Ascending aorta (tissue), 2 donors: ENCODE data around the gene RICTOR. TPM values are rescaled to one million over a fixed set of nuclear protein-coding genes. Genes with fewer than 3 reads are reported as not detected.

ENCODE experiments used
- DNase-seq, 2 donors: peaks; one replicate each; pipeline ENCODE4 v3.0.0-alpha.2; 2019; ENCODE audit warnings: low spot score in 2 of 2
- H3K27ac ChIP-seq, 2 donors: fragments of 200-600 bp; sonication (generic); one replicate each; pipeline ENCODE4 v1.5.1; 2016 to 2017; ENCODE audit warnings: mild to moderate bottlenecking in 1 of 2
- H3K27me3 ChIP-seq: fragments of 200-600 bp; sonication (generic); one replicate; pipeline ENCODE4 v1.5.1; 2017
- H3K36me3 ChIP-seq, 2 donors: fragments of 200-600 bp; sonication (generic); one replicate each; pipeline ENCODE4 v1.5.1; 2016
- H3K4me1 ChIP-seq, 2 donors: fragments of 200-600 bp; sonication (generic); one replicate each; pipeline ENCODE4 v1.5.1; 2016 to 2017; ENCODE audit warnings: mild to moderate bottlenecking in 1 of 2
- H3K4me3 ChIP-seq, 2 donors: fragments of 200-600 bp; sonication (generic); one replicate each; pipeline ENCODE4 v1.5.1; 2016 to 2017; ENCODE audit warnings: mild to moderate bottlenecking in 1 of 2
- H3K9me3 ChIP-seq, 2 donors: fragments of 200-600 bp; sonication (generic); one replicate each; pipeline ENCODE4 v1.5.1; 2016
- intact Hi-C: fragments of 100-400 bp; cut with DNase I; formaldehyde crosslinking; loops from one replicate; pipeline ENCODE4 v1.15.1; 2023
- total RNA-seq: library from RNA; depleted of rRNA; stranded (reverse); fragments of >200 nt; gene quantifications from one replicate; pipeline ENCODE4 v1.1.0, GENCODE V29; 2016
- TF ChIP-seq, protein P1 (sequence below), 3 experiments: fragments of 200-600 bp in 2 of 3; fragments of 450-650 bp in 1 of 3; sonication (generic) in 2 of 3; IDR thresholded peaks; one replicate each; pipeline ENCODE4 v1.5.1; 2016 to 2019; ENCODE audit warnings: antibody characterized with exemption in 3 of 3, mild to moderate bottlenecking in 1 of 3, moderate library complexity in 1 of 3

The RICTOR gene
- total RNA-seq, 1 donor from 2014 or later = 12.1 TPM

DNA sequence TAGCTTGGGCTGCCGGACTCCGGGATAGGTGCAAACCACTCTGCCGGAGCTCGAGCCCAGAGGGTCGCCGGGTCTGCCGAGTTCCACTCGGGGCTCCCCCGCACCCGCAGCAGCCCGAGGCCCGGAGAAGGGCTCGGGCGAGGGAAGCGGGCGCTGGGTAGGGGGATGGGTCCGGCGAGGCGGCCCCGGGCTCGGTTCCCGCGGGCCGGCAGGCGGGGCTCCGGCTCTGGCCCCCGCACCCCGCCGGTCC, 507 bp downstream of the RICTOR start:
- peak overlapping the region; percentile 89 to 90 for H3K4me3 ChIP-seq
- H3K4me1 ChIP-seq = peaks cover 0 to 20% of the 10 kb centered on the region in 2 donors
- peak overlapping the region; percentile 97 to 99 for H3K27ac ChIP-seq
- TF ChIP-seq, protein P1, sequence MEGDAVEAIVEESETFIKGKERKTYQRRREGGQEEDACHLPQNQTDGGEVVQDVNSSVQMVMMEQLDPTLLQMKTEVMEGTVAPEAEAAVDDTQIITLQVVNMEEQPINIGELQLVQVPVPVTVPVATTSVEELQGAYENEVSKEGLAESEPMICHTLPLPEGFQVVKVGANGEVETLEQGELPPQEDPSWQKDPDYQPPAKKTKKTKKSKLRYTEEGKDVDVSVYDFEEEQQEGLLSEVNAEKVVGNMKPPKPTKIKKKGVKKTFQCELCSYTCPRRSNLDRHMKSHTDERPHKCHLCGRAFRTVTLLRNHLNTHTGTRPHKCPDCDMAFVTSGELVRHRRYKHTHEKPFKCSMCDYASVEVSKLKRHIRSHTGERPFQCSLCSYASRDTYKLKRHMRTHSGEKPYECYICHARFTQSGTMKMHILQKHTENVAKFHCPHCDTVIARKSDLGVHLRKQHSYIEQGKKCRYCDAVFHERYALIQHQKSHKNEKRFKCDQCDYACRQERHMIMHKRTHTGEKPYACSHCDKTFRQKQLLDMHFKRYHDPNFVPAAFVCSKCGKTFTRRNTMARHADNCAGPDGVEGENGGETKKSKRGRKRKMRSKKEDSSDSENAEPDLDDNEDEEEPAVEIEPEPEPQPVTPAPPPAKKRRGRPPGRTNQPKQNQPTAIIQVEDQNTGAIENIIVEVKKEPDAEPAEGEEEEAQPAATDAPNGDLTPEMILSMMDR (IDR thresholded peaks at IDR 0.05) = no peak
- DNase-seq = peak in 1 of 2 donors; percentile 65
- no peaks in the 10 kb centered on the region for H3K27me3 ChIP-seq
- peaks cover 0 to 3% of the 10 kb centered on the region in 2 donors for H3K36me3 ChIP-seq
- H3K9me3 ChIP-seq = no peaks in the 10 kb centered on the region
- intact Hi-C loops = loop anchor here (2.0 to 10.0 kb wide), 4 partner anchors 55 to 519 kb away; partner anchors contain the start of gene LIFR

DNA sequence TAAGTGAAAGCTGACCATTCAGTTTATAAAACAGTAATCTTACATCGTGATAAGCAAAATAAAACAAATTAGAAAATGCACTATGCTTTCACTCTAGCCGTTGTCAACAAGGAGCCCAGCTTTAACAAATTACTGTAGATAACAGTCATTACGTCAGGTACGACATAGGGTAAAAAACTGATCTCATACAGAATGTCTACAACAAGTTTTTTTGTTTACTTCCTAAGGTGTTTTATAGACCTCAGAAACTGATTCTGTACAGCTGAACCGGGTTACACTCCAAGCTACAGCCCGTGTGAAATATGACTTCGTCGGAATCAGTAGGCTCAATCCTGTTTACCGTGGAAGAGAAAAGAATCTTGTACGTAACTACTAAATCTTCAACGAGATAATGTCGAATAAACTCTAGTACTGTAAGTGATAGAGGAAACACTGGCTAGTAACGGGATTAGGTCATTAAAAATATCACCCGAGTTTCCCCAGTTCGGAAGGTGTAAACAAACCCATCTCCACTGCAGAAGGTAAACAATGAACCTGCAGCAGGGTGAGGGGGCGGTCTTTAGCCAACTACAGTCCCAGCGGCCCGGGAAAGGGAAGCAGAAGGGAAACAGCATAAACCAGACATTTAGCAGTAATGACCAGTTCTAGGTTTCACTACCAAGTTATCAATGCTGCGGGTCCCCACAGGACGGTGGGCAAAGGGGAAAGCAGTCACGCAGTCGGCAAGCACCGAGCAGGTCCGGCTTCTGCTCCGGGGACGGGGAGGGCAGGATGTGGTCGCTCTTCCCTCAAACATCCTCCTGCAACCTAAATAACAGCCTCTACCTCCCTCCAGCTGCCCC, 1.1 kb downstream of the RICTOR start:
- peaks cover 0 to 20% of the 10 kb centered on the region in 2 donors for H3K4me1 ChIP-seq
- DNase-seq = peak in 1 of 2 donors; percentile 65

DNA sequence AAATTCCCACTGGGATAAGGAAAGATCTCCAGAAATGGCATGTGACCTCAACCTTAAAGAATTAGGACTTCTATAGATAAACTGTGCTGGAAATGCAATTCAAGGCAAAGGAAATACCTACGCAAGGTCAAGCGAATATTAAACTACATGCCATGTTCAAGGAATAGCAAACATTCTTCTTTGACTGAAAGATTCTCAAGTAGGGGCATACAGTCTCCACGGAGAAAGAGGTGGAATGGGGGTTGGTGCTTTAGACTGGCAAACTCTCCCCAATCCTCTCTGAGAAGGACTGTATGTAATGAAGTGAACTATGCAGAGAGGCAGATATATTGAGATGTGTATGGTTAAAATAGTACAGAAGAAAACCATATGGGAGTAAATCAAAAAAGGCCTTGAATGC, 6.1 kb downstream of the RICTOR start:
- TF ChIP-seq, protein P1 (IDR thresholded peaks at IDR 0.05) = no peak
- Histone ChIP-seq H3K27ac (no peak overlapping the region), H3K9me3 (no peaks in the 10 kb centered on the region), H3K4me3 (no peak overlapping the region), H3K4me1 (peaks cover 0 to 21% of the 10 kb centered on the region in 2 donors), H3K36me3 (peaks cover 10 to 14% of the 10 kb centered on the region in 2 donors), H3K27me3 (no peaks in the 10 kb centered on the region)
- no peak for DNase-seq
- intact Hi-C loops = no loop called here

More for the DNA sequence above, 1.1 kb downstream of the RICTOR start:
- Histone ChIP-seq H3K4me3 (peak overlapping the region; percentile 89 to 90), H3K36me3 (peaks cover 0 to 3% of the 10 kb centered on the region in 2 donors), H3K27ac (peak overlapping the region; percentile 97 to 99), H3K9me3 (no peaks in the 10 kb centered on the region), H3K27me3 (no peaks in the 10 kb centered on the region)
- intact Hi-C loops = loop anchor here (10.0 kb wide), 2 partner anchors 332 to 518 kb away; partner anchors contain the start of gene LIFR
- TF ChIP-seq, protein P1 (IDR thresholded peaks at IDR 0.05) = no peak

DNA sequence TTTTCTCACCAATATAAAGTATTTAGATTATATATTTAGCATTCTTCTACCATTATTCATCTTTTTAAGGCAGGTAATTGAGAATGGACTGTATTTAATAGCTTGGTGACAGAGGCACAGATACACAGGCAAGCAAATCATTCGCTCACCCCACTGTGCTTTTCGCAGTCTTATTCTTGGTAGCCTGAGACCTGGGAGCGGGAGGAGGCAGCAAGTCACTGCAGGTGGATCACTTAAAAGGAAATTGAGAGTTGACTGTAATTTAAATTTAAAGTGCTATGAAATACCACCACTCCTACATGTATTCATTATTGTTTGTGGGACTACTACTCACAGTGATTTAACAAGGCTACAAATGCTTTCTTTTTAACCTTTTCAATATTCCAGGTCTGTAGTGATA, 9.7 kb downstream of the RICTOR start:
- intact Hi-C loops = no loop called here
- peaks cover 10 to 14% of the 10 kb centered on the region in 2 donors for H3K36me3 ChIP-seq
- H3K27ac ChIP-seq = no peak overlapping the region
- no peak for DNase-seq
- H3K4me3 ChIP-seq = no peak overlapping the region
- no peaks in the 10 kb centered on the region for H3K9me3 ChIP-seq
- peaks cover 0 to 7% of the 10 kb centered on the region in 2 donors for H3K4me1 ChIP-seq
- TF ChIP-seq, protein P1 (IDR thresholded peaks at IDR 0.05) = no peak
- H3K27me3 ChIP-seq = no peaks in the 10 kb centered on the region

DNA sequence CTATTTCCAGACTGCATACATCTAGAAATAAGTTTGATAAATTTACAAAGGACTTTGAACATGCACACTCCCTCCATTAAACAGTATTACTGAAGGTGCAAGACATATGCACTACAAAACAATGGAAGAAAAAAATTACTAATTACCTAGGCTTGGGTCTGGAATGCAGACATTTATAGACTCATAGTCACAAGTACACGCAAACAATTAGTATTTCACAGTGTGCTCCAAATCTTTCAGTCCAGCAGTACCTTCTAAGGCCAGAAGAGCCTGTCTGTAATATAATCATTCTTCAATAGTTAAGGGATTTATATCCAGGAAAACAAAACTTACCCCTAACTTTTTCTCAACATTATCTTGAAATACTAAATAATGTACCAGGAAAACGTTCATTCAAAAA, 11.2 kb downstream of the RICTOR start:
- Histone ChIP-seq H3K4me1 (peaks cover 0 to 10% of the 10 kb centered on the region in 2 donors), H3K27ac (no peak overlapping the region), H3K4me3 (no peak overlapping the region), H3K27me3 (no peaks in the 10 kb centered on the region), H3K9me3 (no peaks in the 10 kb centered on the region), H3K36me3 (peaks cover 10 to 11% of the 10 kb centered on the region in 2 donors)
- intact Hi-C loops = no loop called here
- TF ChIP-seq, protein P1 (IDR thresholded peaks at IDR 0.05) = no peak
- DNase-seq = no peak
